ENCODE data around the gene ZNF423.

The ZNF423 gene

DNA sequence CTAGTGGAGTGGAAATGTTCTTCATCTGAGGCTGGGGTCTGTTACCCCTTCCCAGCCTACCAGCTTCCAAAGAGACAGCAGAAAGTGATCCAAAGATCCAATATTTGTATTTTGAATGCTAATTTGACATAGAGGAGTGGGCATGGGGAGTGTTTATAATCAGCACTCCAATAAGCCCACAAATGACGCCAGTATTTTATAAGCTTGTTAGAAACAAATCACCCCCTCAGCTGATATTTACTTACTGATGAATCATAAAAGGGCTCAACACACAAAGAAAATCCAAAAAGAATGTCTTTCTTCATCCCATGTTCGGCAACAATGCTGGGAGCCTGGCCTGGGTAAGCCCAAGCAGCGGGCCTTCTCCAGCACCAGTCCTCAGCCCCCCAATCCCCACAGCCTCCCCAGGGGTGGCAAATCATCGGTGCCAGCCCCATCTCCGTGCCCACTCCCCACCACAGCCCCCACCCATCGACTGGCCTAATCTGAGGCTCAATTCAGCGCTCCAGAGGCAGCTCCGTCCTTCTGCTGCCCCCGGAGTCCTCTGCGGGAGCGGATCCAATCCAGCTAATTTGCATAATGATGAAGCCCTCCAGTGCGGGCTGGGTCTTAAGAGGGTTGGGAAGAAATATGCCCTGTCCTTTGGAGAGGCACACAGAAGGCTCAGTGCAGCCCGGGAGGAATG lies 312.8 kb downstream of the ZNF423 start:
- TF ChIP-seq, protein P1, sequence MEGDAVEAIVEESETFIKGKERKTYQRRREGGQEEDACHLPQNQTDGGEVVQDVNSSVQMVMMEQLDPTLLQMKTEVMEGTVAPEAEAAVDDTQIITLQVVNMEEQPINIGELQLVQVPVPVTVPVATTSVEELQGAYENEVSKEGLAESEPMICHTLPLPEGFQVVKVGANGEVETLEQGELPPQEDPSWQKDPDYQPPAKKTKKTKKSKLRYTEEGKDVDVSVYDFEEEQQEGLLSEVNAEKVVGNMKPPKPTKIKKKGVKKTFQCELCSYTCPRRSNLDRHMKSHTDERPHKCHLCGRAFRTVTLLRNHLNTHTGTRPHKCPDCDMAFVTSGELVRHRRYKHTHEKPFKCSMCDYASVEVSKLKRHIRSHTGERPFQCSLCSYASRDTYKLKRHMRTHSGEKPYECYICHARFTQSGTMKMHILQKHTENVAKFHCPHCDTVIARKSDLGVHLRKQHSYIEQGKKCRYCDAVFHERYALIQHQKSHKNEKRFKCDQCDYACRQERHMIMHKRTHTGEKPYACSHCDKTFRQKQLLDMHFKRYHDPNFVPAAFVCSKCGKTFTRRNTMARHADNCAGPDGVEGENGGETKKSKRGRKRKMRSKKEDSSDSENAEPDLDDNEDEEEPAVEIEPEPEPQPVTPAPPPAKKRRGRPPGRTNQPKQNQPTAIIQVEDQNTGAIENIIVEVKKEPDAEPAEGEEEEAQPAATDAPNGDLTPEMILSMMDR (IDR thresholded peaks at IDR 0.05), result no peak
- H3K36me3 ChIP-seq (ENCODE audit: control insufficient read depth, insufficient read depth, low read length), result no peaks in the 10 kb centered on the region
- H3K4me1 ChIP-seq, result no peaks in the 10 kb centered on the region
- no peak overlapping the region for H3K4me3 ChIP-seq (ENCODE audit: low read depth, low read length)
- H3K27ac ChIP-seq, result no peak overlapping the region
- no peak overlapping the region for H2AFZ ChIP-seq
- no peaks in the 10 kb centered on the region for H3K79me2 ChIP-seq
- no peaks in the 10 kb centered on the region for H3K9me3 ChIP-seq (ENCODE audit: control insufficient read depth, low read length)
- no peaks in the 10 kb centered on the region for H3K27me3 ChIP-seq (ENCODE audit: control insufficient read depth, insufficient read depth, low read length)
- no peak overlapping the region for H3K9ac ChIP-seq
- no peak overlapping the region for H3K4me2 ChIP-seq (ENCODE audit: low read length)

- H3K4me1 ChIP-seq, result no peaks in the 10 kb centered on the region
- TF ChIP-seq, protein P1 (IDR thresholded peaks at IDR 0.05), result no peak
- no peaks in the 10 kb centered on the region for H3K36me3 ChIP-seq (ENCODE audit: control insufficient read depth, insufficient read depth, low read length)
- H3K9me3 ChIP-seq (ENCODE audit: control insufficient read depth, low read length), result no peaks in the 10 kb centered on the region
- H3K27ac ChIP-seq, result no peak overlapping the region
- no peaks in the 10 kb centered on the region for H3K27me3 ChIP-seq (ENCODE audit: control insufficient read depth, insufficient read depth, low read length)
- H3K4me2 ChIP-seq (ENCODE audit: low read length), result no peak overlapping the region
- no peaks in the 10 kb centered on the region for H3K79me2 ChIP-seq
- no peak overlapping the region for H2AFZ ChIP-seq
- H3K9ac ChIP-seq, result no peak overlapping the region
- no peak overlapping the region for H3K4me3 ChIP-seq (ENCODE audit: low read depth, low read length)
These were observed 313.5 kb downstream of the ZNF423 start for GRCh38 chr16:49542391-49542891.

- Histone ChIP-seq H3K4me2 (ENCODE audit: low read length) (no peak overlapping the region), H3K4me3 (ENCODE audit: low read depth, low read length) (no peak overlapping the region), H3K27me3 (ENCODE audit: control insufficient read depth, insufficient read depth, low read length) (no peaks in the 10 kb centered on the region), H3K9ac (no peak overlapping the region), H3K79me2 (no peaks in the 10 kb centered on the region), H3K4me1 (no peaks in the 10 kb centered on the region), H2AFZ (no peak overlapping the region), H3K36me3 (ENCODE audit: control insufficient read depth, insufficient read depth, low read length) (no peaks in the 10 kb centered on the region), H3K27ac (no peak overlapping the region), H3K9me3 (ENCODE audit: control insufficient read depth, low read length) (no peaks in the 10 kb centered on the region)
- TF ChIP-seq, protein P1 (IDR thresholded peaks at IDR 0.05), result no peak
These were observed 315.1 kb downstream of the ZNF423 start for GRCh38 chr16:49540836-49541235.

DNA sequence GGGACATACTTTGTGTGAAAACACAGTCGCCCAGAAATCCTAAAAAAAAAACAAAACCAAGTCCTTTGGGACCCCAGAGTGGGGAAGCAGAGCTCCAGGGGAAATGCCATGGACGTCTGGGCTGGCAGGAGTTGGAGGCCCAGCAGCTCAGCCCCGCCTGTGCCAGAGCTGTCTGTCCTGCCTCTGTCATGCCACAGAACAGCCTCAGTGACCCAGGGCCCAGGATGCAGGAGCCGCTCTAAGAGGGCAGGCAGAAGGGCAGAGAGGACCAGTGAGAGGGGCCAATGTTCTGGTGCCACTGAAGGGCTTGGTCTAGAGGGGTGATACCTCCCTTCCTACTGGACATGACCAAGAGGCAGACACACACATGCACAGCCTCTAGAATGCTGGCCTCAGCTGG lies 316.2 kb downstream of the ZNF423 start:
- H3K27ac ChIP-seq, result no peak overlapping the region
- no peaks in the 10 kb centered on the region for H3K36me3 ChIP-seq (ENCODE audit: control insufficient read depth, insufficient read depth, low read length)
- H3K4me2 ChIP-seq (ENCODE audit: low read length), result no peak overlapping the region
- no peaks in the 10 kb centered on the region for H3K27me3 ChIP-seq (ENCODE audit: control insufficient read depth, insufficient read depth, low read length)
- H3K9me3 ChIP-seq (ENCODE audit: control insufficient read depth, low read length), result no peaks in the 10 kb centered on the region
- TF ChIP-seq, protein P1 (IDR thresholded peaks at IDR 0.05), result no peak
- no peaks in the 10 kb centered on the region for H3K79me2 ChIP-seq
- no peak overlapping the region for H3K9ac ChIP-seq
- H3K4me3 ChIP-seq (ENCODE audit: low read depth, low read length), result no peak overlapping the region
- H3K4me1 ChIP-seq, result no peaks in the 10 kb centered on the region
- no peak overlapping the region for H2AFZ ChIP-seq

DNA sequence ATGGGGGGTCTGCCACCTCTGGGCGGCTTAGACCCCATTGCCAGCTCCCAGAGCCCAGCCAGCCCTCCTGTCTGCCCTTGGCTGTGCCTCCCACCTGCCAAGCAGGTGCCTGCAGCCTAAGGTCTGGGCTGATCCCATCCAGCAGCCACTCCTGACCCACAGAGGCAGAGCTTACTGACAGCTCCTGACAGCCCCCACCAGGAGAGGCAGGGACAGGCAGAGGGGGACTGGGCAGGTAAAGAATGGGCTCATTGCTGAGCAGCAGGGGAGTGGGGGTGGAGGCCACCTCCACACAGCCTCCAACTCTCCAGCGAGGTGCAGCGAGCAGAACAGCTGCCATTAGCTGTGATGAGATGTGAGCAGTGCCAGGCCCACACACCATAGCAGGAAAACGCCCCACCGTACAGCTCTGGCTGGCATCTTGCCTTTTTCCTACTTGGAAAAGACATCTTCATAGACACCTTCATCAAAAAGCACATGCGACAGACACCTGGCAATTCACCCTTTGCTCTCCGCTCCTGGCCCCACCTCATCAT lies 317.9 kb downstream of the ZNF423 start:
- Histone ChIP-seq H3K4me3 (ENCODE audit: low read depth, low read length) (no peak overlapping the region), H3K79me2 (no peaks in the 10 kb centered on the region), H3K4me1 (peaks cover under 1% of the 10 kb centered on the region), H2AFZ (no peak overlapping the region), H3K27ac (no peak overlapping the region), H3K27me3 (ENCODE audit: control insufficient read depth, insufficient read depth, low read length) (no peaks in the 10 kb centered on the region), H3K9me3 (ENCODE audit: control insufficient read depth, low read length) (no peaks in the 10 kb centered on the region), H3K9ac (no peak overlapping the region), H3K36me3 (ENCODE audit: control insufficient read depth, insufficient read depth, low read length) (no peaks in the 10 kb centered on the region), H3K4me2 (ENCODE audit: low read length) (no peak overlapping the region)
- TF ChIP-seq, protein P1 (IDR thresholded peaks at IDR 0.05), result no peak
